Myocyte (in vitro differentiated cells): ENCODE results near the gene B3GAT1. TPM values are rescaled to one million over a fixed set of nuclear protein-coding genes. Genes with fewer than 3 reads are reported as not detected.

Experiments
- DNase-seq: peaks from one replicate; pipeline ENCODE4 v3.0.0-alpha.2; 2012; ENCODE audit warnings: low read depth
- total RNA-seq: library from RNA; depleted of rRNA; stranded (reverse); fragments of >200 nt; gene quantifications from 2 replicates; pipeline ENCODE4 v1.2.3, GENCODE V29; 2014

B3GAT1 gene
- total RNA-seq, 1 donor from 2014 or later: not detected

- no peak for DNase-seq
Observed at GRCh38 chr11:134392953-134393615, 19.0 kb downstream of the B3GAT1 start.

GRCh38 chr11:134391656-134392055 lies 20.4 kb downstream of the B3GAT1 start:
- no peak for DNase-seq

- DNase-seq: no peak
Observed at GRCh38 chr11:134390706-134391569, 21.1 kb downstream of the B3GAT1 start.

GRCh38 chr11:134389464-134390180 lies 22.4 kb downstream of the B3GAT1 start:
- no peak for DNase-seq

GRCh38 chr11:134388590-134388989 lies 23.5 kb downstream of the B3GAT1 start:
- DNase-seq: no peak

- DNase-seq: no peak
Observed at GRCh38 chr11:134387501-134387900, 24.5 kb downstream of the B3GAT1 start.

GRCh38 chr11:134386945-134387344 lies 25.1 kb downstream of the B3GAT1 start:
- no peak for DNase-seq

GRCh38 chr11:134385774-134386565 lies 26.1 kb downstream of the B3GAT1 start:
- no peak for DNase-seq

GRCh38 chr11:134385171-134385570 lies 26.9 kb downstream of the B3GAT1 start:
- DNase-seq: no peak

GRCh38 chr11:134384406-134384805 lies 27.6 kb downstream of the B3GAT1 start:
- DNase-seq: no peak

GRCh38 chr11:134383576-134384221 lies 28.3 kb downstream of the B3GAT1 start:
- DNase-seq: no peak

GRCh38 chr11:134382830-134383229 lies 29.2 kb downstream of the B3GAT1 start:
- no peak for DNase-seq

- DNase-seq: no peak
Observed at GRCh38 chr11:134382257-134382656, 29.8 kb downstream of the B3GAT1 start.

GRCh38 chr11:134380785-134381184 lies 31.3 kb downstream of the B3GAT1 start:
- DNase-seq: no peak

GRCh38 chr11:134380229-134380628 lies 31.8 kb downstream of the B3GAT1 start:
- DNase-seq: no peak

- no peak for DNase-seq
Observed at GRCh38 chr11:134379241-134379640, 32.8 kb downstream of the B3GAT1 start.

- no peak for DNase-seq
Observed at GRCh38 chr11:134377876-134378275, 34.2 kb downstream of the B3GAT1 start.

GRCh38 chr11:134376150-134376921 lies 35.7 kb downstream of the B3GAT1 start:
- DNase-seq: no peak

- no peak for DNase-seq
Observed at GRCh38 chr11:134374891-134375550, 37.0 kb downstream of the B3GAT1 start.
